HG02763 (cell line): ENCODE data around the gene SCG3.

ENCODE experiments used
- ATAC-seq: cut with Tn5 transposase; IDR thresholded peaks from one replicate; pipeline ENCODE4 v1.9.1; 2021; ENCODE audit warnings: mild to moderate bottlenecking, moderate library complexity; ENCODE audit not compliant: unreplicated experiment

The SCG3 gene

GRCh38 chr15:51726302-51727073 is 45.2 kb downstream of the SCG3 start:
- ATAC-seq, result peak; percentile 73

- ATAC-seq, result no peak
Measured at GRCh38 chr15:51727141-51727897, 46.0 kb downstream of the SCG3 start.

- ATAC-seq, result peak; percentile 58
Measured at GRCh38 chr15:51731549-51732267, 50.4 kb downstream of the SCG3 start.

- no peak for ATAC-seq
Measured at GRCh38 chr15:51732646-51733045, 51.3 kb downstream of the SCG3 start.

- no peak for ATAC-seq
Measured at GRCh38 chr15:51735228-51736010, 54.1 kb downstream of the SCG3 start.

- no peak for ATAC-seq
Measured at GRCh38 chr15:51736069-51736468, 54.8 kb downstream of the SCG3 start.

- ATAC-seq, result peak; percentile 26
Measured at GRCh38 chr15:51736751-51737521, 55.6 kb downstream of the SCG3 start.

GRCh38 chr15:51737522-51738305 is 56.4 kb downstream of the SCG3 start, which contains the start of gene LYSMD2:
TSS of gene LYSMD2 (minus strand) at chr15:51737655. CDS start at chr15:51737622, 33 bp downstream.
- peak; percentile 49 for ATAC-seq

- ATAC-seq, result no peak
Measured at GRCh38 chr15:51738553-51738952, 57.2 kb downstream of the SCG3 start.

GRCh38 chr15:51739061-51739712 is 57.9 kb downstream of the SCG3 start:
- no peak for ATAC-seq

- no peak for ATAC-seq
Measured at GRCh38 chr15:51749307-51749706, 68.0 kb downstream of the SCG3 start.

GRCh38 chr15:51750186-51750585 is 68.9 kb downstream of the SCG3 start:
- ATAC-seq, result no peak

GRCh38 chr15:51750792-51751696 is 69.7 kb downstream of the SCG3 start, which contains the start of gene TMOD2:
TSS of gene TMOD2 (plus strand) at chr15:51751597. CDS start at chr15:51766442, 14,845 bp downstream.
- peak; percentile 77 for ATAC-seq

- ATAC-seq, result peak; percentile 28
Measured at GRCh38 chr15:51751697-51752683, 70.7 kb downstream of the SCG3 start.

GRCh38 chr15:51752888-51753287 is 71.6 kb downstream of the SCG3 start:
- ATAC-seq, result no peak

GRCh38 chr15:51754267-51754666 is 73.0 kb downstream of the SCG3 start:
- ATAC-seq, result no peak
